HG03442 (cell line): ENCODE results near the gene LPAR5.
A peak's percentile ranks its signal among the peaks of the same experiment; 100 is the strongest.

ENCODE experiments used
- ATAC-seq: cut with Tn5 transposase; IDR thresholded peaks from one replicate; pipeline ENCODE4 v1.9.1; 2021; ENCODE audit warnings: mild to moderate bottlenecking, moderate library complexity; ENCODE audit not compliant: unreplicated experiment

Gene LPAR5

GRCh38 chr12:6639151-6639801 lies 3.5 kb upstream of the LPAR5 start:
- ATAC-seq: no peak

DNA sequence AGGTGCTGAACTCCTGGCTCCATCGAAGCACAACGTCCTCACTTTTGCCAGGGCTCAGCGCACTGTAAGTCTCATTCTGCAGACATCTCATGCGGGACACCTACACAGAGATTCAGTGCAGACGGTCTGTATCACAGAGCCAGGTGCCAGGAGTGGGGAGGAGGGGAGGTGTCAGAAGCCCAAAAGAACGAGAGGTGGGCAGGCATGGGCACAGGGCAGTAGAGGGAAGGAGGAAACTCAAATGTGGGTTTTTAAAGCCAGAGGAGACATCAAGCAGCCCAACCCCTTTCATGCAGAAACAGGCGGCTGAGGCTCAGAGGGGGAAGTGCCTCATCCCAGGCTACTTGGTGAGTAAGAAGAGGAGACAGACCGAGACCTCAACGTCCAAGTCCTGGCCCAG lies 2.5 kb upstream of the LPAR5 start:
- ATAC-seq: no peak

DNA sequence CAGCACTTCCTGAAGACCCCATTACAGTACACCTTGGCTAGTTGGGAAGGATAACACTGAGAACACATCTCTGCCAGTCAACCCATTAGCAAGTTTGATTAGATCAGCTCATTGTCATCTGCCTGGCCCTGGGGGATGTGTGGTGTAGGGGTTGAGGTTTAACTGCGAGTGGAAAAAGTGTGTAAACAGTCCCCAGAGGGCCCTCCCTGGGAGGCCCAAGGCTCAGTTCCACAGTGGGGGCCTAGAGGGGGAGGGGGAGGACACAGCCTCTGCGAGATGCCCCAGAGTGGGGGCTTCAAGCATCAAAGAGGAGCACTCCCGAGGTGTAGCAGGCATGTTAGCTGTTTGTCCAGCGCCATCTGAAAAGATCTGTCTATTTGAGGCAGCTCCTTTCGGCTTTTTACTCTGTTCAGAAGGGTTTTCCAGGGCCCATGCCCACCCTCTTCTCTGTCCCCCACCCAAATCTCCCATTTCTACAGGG lies 344 bp downstream of the LPAR5 start:
- peak; percentile 40 for ATAC-seq

DNA sequence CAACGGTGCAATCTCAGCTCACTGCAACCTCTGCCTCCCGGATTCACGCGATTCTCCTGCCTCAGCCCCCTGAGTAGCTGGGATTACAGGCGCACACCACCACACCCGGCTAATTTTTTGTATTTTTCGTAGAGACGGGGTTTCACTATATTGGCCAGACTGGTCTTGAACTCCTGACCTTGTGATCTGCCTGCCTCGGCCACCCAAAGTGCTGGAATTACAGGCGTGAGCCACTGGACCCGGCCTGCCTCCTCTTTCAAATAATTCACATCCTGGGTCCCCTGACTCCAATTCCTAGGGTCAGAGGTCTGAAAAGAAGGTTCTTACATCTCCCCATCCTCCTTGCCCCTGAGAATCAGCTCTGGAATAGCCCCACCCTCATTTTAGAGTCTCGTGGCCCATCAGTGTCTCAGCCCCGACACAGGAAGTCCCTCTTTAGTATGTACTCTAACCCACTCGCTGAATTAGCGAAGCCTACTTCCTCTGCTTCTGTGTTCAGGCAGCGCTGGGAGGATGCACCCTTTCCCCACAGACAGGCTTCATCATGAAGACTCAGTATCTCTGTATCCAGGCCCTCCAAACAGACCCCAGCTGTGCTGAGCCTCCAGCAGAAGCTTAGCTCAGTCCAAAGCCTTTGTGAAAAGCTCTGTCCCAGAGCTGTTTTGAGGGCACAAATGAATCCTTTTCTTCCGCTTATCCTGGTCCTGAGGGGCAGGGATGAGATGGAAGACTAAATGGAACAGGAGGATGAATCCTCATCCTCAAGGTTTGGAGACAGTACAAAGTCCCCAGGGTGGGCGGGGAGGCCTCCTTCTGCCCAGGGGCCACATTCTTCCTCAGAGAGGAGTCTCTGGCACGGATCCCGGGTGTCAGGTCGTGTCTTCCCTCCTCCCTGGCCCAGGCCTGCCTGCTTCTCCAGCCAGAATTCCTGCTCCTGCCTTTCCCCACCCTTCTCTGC lies 3.5 kb downstream of the LPAR5 start:
- peak; percentile 50 for ATAC-seq

DNA sequence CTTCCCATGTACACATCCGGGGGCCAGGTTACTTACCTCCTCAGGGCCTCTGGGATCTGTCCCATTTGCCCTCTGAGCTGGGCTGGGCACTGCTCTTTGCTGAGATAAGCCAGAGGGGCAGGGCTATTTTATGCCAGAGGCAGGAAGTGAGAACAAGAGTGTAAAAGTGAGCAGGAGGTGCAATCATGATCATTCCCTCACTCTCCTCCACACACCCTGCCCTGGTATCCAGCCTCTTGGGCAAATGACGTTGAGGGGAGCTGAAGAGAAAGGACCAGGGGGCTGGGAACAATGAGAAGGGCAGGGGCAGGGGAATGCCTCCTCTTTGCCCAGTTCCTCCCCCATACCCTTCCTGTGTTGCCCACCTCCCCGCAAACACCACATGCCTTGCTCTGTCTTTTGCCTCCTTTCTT lies 4.2 kb downstream of the LPAR5 start:
- no peak for ATAC-seq

DNA sequence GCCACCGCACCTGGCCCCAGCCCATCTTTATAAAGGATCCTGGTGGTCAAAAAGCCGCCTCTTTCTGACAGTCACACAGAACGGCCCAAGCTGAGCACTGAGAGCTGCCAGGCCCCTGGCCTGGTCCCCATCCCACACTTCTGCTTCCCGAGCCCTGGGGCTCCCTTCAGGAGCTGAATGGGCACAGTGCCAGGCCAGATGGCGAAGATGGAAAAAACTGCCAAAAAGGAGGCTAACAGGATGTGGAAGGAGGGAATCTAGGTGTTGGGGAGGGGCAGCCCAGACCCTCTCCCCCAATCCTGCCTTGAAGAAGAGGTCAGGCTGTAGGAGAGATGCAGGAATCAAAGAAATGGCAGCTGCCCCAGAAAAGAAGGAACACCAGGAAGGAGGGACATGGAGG lies 5.0 kb downstream of the LPAR5 start:
- ATAC-seq: no peak

DNA sequence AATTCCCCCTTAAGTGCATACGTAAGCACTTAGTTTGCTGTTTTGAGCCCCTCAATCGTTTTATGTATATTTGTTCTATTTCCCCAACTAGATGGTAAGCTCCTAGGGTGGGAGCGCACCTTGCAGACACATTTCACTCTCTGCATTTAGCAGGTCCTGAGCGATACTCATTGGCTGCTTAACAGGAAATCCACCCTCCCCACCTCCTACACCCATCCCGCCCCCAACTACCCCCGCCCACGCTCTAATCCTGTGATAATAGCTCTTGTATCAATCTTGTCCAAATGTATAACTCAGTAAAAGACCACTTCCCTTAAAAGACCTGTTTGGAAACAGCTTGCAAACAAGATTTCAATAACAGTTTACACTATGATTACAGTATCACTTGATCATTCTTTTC lies 8.1 kb downstream of the LPAR5 start:
- no peak for ATAC-seq

DNA sequence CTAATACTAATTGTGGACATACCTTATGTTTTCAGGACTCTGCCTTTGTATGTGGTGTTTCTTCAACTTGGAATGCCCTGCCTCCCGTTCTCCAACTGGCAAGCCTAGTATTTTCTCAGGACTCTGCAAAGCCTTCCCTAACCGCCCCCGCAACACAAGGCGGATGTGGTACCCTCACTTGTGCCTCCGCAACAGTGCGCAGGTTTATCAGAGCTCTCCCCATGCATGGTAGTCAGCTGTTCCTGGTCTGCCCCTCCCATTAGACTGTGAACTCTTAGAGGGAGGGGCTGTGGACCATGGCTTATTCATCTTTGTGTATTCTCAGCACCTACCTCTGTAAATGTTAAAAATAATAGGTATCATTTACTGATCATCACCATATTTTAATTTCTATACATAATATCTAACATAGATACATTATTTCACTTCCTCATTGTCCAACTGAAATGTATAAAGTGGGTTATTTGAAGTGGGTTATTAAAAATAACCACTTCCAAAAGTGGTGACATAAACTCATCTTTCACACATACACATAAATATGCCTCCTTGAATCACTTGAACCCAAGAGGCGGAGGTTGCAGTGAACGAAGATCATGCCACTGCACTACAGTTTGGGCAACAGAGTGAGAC lies 9.0 kb downstream of the LPAR5 start:
- no peak for ATAC-seq

- no peak for ATAC-seq
These were observed 14.9 kb downstream of the LPAR5 start for GRCh38 chr12:6620885-6621274.

DNA sequence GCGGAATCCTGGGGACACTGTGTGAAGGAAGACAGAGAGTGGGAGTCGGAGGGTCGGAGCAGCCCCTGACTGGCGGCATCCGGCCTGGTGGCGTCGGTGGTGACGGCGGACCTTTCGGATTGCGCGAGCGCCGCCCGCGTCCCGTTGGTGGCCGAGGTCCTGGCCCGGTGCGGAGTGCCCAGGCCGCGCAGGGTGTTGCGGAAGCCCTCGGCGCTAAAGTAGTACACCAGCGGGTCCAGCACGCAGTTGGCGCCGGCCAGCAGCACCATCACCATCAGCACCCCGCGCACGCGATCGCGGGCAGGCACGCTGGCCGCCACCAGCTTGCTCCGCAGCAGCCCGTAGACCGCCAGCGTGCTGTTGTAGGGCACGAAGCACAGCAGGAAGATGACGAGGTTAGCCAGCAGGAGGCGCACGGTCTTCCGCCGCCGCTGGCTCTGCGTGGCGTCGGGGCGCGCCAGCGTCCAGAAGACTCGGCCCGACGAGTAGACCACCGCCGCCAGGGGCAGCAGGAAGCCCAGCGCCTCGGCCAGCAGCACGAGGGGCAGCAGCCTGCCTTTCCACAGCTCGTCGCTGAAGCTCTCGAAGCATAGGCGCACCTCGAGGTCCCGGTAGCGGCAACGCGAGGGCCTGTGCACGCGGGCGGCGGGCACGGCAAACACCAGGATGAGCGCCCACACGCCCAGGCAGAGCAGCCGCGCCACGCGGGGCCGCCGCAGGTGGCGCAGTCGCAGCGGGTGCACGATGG lies 15.4 kb downstream of the LPAR5 start:
- no peak for ATAC-seq

- no peak for ATAC-seq
These were observed 17.1 kb downstream of the LPAR5 start for GRCh38 chr12:6618483-6619225.

DNA sequence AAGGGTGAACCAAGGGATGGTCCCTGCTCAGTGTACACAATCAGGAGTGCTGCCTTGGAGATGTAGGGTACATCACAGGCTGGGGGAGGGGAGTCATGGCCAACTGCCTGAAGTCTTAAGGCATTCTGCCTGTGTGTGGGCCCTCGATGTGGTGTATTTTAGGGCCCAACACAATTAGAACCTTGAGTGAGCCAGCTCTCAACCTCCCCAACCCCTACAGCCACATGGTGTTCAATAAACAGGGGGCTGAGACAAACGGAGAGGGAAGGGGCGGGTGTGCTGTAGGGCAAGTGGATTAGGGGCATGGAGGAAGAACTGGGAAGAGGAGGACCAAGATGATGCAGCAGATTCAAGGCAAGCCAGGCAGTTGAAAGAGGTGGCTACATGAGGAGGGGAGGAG lies 20.0 kb downstream of the LPAR5 start:
- no peak for ATAC-seq

DNA sequence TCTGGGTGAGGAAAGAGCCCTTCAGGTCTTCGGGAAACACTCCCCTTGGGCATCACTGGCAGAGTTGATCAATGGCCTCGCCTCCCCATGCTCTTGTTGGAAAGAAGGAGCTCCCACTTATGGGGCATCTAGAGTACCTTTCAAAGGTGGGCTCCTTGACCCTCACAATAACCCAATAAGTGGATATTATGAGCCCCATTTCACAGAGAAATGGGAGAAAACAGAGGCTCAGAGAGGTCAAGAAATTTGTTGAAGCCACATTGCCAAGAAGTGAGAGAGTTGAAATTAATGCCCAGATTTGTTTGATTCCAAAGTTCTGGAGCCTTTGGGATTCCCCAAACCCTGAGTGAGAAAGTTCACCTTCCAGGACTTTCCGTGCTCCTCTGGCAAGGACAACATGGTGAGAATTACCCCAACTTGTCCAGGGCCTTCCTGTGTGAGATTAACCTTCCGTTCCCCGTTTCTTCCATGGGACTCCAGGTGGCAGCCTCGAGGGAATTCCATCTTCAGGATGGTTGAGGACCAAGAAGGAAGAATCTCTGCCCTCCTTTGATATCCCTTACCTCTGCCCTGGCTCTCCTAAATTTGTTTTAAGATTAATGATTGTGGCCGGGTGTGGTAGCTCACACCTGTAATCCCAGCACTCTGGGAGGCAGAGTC lies 21.1 kb downstream of the LPAR5 start:
- ATAC-seq: no peak

GRCh38 chr12:6613776-6614512 lies 21.8 kb downstream of the LPAR5 start:
- ATAC-seq: no peak

DNA sequence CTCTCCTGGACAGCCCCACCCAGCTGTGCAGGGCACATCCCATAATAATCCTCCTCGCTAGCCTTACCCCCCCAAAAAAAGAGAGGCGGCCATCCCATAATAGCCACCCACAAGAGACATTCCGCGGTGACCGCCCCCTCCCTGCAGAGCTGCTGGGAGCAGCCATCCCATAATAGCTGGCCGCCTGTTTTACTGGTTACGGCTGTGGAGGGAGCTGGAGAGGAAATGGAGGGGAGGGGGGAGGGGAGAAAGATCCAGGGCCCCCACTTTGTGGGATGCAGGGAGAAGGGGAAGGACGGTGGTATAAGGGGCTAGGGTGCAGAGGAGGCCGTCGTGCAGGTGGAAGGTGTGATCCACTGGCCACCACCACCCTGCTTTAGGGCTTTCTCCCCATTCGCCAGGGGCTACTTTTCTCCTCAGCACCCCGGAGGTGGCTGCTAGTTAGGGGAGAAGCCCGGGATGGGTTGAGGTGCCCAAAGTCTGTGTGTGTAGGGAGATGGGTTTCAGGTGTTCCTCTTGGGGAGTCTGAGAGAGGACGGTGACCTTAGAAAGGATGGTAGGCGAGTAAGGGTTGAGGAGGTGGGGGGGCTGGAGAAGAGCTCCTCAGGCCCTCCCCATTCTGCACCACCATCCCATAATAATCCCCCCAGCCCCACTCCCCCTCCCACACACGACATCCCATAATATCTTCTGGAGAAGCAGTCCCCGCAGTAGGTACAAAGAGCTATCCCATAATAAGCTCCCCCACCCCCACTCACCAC lies 22.6 kb downstream of the LPAR5 start:
- ATAC-seq: no peak

DNA sequence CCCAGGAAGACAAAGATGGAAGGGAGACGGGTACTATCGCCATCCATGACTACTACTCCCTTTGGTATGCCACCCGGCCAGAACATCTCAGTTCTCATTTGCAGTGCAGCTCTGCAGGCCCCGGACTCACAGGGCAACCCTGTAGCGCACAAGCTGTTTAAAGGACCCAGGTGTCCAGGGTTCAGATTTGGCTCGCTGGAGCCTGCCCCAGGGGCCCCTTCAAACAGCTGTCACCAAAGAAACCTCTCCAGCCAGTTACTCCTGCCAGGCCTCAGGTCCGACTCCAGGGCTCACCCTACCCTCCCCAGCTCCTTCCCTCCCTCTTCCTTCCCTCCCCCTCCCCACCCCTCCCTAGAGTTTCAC lies 23.1 kb downstream of the LPAR5 start:
- ATAC-seq: no peak

- ATAC-seq: no peak
These were observed 23.5 kb downstream of the LPAR5 start for GRCh38 chr12:6612247-6612646.

DNA sequence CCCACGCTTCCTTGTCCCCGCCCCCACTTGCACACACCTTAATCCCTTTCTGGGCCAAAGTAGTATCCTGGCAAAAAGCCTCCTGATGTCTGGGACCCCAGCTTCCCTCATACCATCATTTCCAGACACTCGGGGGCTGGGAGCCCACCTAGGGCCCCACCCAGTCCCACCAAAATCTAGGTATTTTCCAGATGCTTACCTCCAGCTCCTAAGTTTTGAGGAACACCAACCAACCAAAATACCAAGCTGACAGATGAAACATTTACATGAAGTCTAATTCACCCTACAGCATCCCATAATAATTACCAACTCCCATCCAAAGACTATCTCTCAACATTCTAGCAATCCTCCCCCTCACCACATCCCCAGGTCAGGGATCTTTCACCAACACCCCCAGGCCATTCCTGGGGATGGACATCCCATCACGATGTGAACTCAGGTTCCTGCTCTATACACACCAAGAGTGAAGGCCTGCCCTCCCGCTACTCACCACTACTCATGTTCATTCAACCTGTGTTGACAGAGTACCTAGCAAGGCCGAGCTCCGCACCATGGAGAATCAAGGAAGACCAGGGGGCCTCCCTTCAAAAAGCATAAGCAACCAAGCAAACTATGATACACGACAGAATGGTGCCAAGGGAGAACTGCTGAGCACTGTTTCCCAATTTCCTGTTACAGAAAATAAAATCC lies 27.0 kb downstream of the LPAR5 start:
- ATAC-seq: no peak
